GM23338 (cell line): ENCODE results near the gene AS3MT.

ENCODE experiments used
- EZH2 ChIP-seq: fragments of 200-600 bp; sonication (generic); IDR thresholded peaks from one replicate; pipeline ENCODE4 v1.8.0; 2017; ENCODE audit warnings: antibody characterized with exemption, mild to moderate bottlenecking, low read depth; ENCODE audit not compliant: unreplicated experiment
- EZH2phosphoT487 ChIP-seq: fragments of 200-600 bp; sonication (generic); IDR thresholded peaks from one replicate; pipeline ENCODE4 v1.8.1; 2018; ENCODE audit warnings: antibody characterized with exemption; ENCODE audit not compliant: unreplicated experiment
- JUNB ChIP-seq: IDR thresholded peaks from one replicate; pipeline ENCODE4 v1.6.1; 2016; ENCODE audit warnings: antibody characterized with exemption; ENCODE audit not compliant: unreplicated experiment
- POLR2AphosphoS5 ChIP-seq: IDR thresholded peaks from 2 replicates; pipeline ENCODE4 v1.6.1; 2016; ENCODE audit warnings: antibody characterized with exemption, low read depth
- REST ChIP-seq: IDR thresholded peaks from one replicate; pipeline ENCODE4 v1.6.1; 2018; ENCODE audit warnings: antibody characterized with exemption; ENCODE audit not compliant: unreplicated experiment
- ZNF114 ChIP-seq: fragments of 250-450 bp; sonication (Bioruptor Pico); IDR thresholded peaks from 2 replicates; pipeline ENCODE4 v1.5.0; 2020; ENCODE audit warnings: mild to moderate bottlenecking, moderate library complexity
- TF ChIP-seq, protein P1 (sequence below), 2 experiments: fragments of 200-600 bp in 1 of 2; sonication (generic) in 1 of 2; conservative IDR thresholded peaks; 2 replicates each; pipeline versions ENCODE4 v1.5.1 to v1.6.1; 2016 to 2017; ENCODE audit warnings: antibody characterized with exemption in 2 of 2, low read depth in 2 of 2, mild to moderate bottlenecking in 2 of 2, moderate library complexity in 1 of 2

GRCh38 chr10:102919246-102919959, 50.1 kb downstream of the AS3MT start:
- TF ChIP-seq, protein P1, sequence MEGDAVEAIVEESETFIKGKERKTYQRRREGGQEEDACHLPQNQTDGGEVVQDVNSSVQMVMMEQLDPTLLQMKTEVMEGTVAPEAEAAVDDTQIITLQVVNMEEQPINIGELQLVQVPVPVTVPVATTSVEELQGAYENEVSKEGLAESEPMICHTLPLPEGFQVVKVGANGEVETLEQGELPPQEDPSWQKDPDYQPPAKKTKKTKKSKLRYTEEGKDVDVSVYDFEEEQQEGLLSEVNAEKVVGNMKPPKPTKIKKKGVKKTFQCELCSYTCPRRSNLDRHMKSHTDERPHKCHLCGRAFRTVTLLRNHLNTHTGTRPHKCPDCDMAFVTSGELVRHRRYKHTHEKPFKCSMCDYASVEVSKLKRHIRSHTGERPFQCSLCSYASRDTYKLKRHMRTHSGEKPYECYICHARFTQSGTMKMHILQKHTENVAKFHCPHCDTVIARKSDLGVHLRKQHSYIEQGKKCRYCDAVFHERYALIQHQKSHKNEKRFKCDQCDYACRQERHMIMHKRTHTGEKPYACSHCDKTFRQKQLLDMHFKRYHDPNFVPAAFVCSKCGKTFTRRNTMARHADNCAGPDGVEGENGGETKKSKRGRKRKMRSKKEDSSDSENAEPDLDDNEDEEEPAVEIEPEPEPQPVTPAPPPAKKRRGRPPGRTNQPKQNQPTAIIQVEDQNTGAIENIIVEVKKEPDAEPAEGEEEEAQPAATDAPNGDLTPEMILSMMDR (conservative IDR thresholded peaks at IDR 0.05; ENCODE audit: low read depth in 2 of 2): no peak
- TF ChIP-seq REST: no peak
- TF ChIP-seq EZH2: no peak
- TF ChIP-seq POLR2AphosphoS5: no peak
- TF ChIP-seq ZNF114 (CRISPR knock-in tag): no peak
- TF ChIP-seq JUNB: no peak
- no peak for TF ChIP-seq EZH2phosphoT487
